NT2/D1 (cell line): ENCODE data around the gene OR10P1.

Source experiments
- DNase-seq: peaks from one replicate; pipeline ENCODE4 v3.0.0-alpha.2; 2011; ENCODE audit warnings: low read depth, low spot score
- H3K27me3 ChIP-seq: 2 replicates; pipeline ENCODE4 v1.6.0; 2011; ENCODE audit warnings: mild to moderate bottlenecking; ENCODE audit not compliant: insufficient read length, insufficient read depth
- H3K36me3 ChIP-seq: 2 replicates; pipeline ENCODE4 v1.6.1; 2011; ENCODE audit warnings: mild to moderate bottlenecking, low read length, mixed read lengths; ENCODE audit not compliant: insufficient read depth, insufficient read length
- H3K4me1 ChIP-seq: 2 replicates; pipeline ENCODE4 v1.5.1; 2011; ENCODE audit not compliant: insufficient read depth, insufficient read length
- H3K4me3 ChIP-seq: 2 replicates; pipeline ENCODE4 v1.5.1; 2011; ENCODE audit warnings: low read depth; ENCODE audit not compliant: insufficient read length
- H3K9ac ChIP-seq: 2 replicates; pipeline ENCODE4 v1.6.0; 2011; ENCODE audit warnings: low read depth; ENCODE audit not compliant: insufficient read length
- H3K9me3 ChIP-seq: 2 replicates; pipeline ENCODE4 v1.5.1; 2011; ENCODE audit warnings: mild to moderate bottlenecking, low read length; ENCODE audit not compliant: insufficient read depth
- SUZ12 ChIP-seq: IDR thresholded peaks from 2 replicates; pipeline ENCODE4 v1.6.1; 2011; ENCODE audit not compliant: insufficient read length, insufficient read depth; ENCODE audit errors: extremely low read depth
- YY1 ChIP-seq: IDR thresholded peaks from 2 replicates; pipeline ENCODE4 v1.6.1; 2011; ENCODE audit not compliant: insufficient read length, insufficient read depth
- ZNF274 ChIP-seq: IDR thresholded peaks from 2 replicates; pipeline ENCODE4 v1.6.1; 2011; ENCODE audit warnings: mild to moderate bottlenecking, low read depth, low read length

The OR10P1 gene

GRCh38 chr12:55681142-55682077 lies 44.7 kb downstream of the OR10P1 start:
- peaks cover 19% of the 10 kb centered on the region for H3K36me3 ChIP-seq
- TF ChIP-seq SUZ12, result no peak
- TF ChIP-seq ZNF274, result no peak
- no peak for TF ChIP-seq YY1
- H3K9ac ChIP-seq, result peak overlapping the region; percentile 69
- H3K9me3 ChIP-seq, result no peaks in the 10 kb centered on the region
- H3K27me3 ChIP-seq, result no peaks in the 10 kb centered on the region
- peak overlapping the region; percentile 50 for H3K4me3 ChIP-seq
- DNase-seq, result peak; percentile 58
- no peaks in the 10 kb centered on the region for H3K4me1 ChIP-seq

- TF ChIP-seq ZNF274 (no peak), YY1 (no peak), SUZ12 (no peak)
- no peaks in the 10 kb centered on the region for H3K27me3 ChIP-seq
- H3K9ac ChIP-seq, result peak overlapping the region; percentile 69
- no peaks in the 10 kb centered on the region for H3K9me3 ChIP-seq
- peak overlapping the region; percentile 50 for H3K4me3 ChIP-seq
- DNase-seq, result no peak
- no peaks in the 10 kb centered on the region for H3K4me1 ChIP-seq
- H3K36me3 ChIP-seq, result peaks cover 25% of the 10 kb centered on the region
Observed at GRCh38 chr12:55682087-55682796, 45.5 kb downstream of the OR10P1 start.

GRCh38 chr12:55683676-55684075 lies 47.0 kb downstream of the OR10P1 start:
- peaks cover 35% of the 10 kb centered on the region for H3K36me3 ChIP-seq
- DNase-seq, result no peak
- no peak overlapping the region for H3K9ac ChIP-seq
- no peaks in the 10 kb centered on the region for H3K9me3 ChIP-seq
- no peak overlapping the region for H3K4me3 ChIP-seq
- TF ChIP-seq ZNF274, result no peak
- TF ChIP-seq SUZ12, result no peak
- no peak for TF ChIP-seq YY1
- H3K4me1 ChIP-seq, result no peaks in the 10 kb centered on the region
- no peaks in the 10 kb centered on the region for H3K27me3 ChIP-seq

- no peak for TF ChIP-seq YY1
- TF ChIP-seq ZNF274, result no peak
- TF ChIP-seq SUZ12, result no peak
- no peaks in the 10 kb centered on the region for H3K4me1 ChIP-seq
- H3K9ac ChIP-seq, result no peak overlapping the region
- H3K4me3 ChIP-seq, result no peak overlapping the region
- H3K36me3 ChIP-seq, result peaks cover 36% of the 10 kb centered on the region
- no peaks in the 10 kb centered on the region for H3K9me3 ChIP-seq
- H3K27me3 ChIP-seq, result no peaks in the 10 kb centered on the region
- DNase-seq, result no peak
Observed at GRCh38 chr12:55684761-55685370, 48.2 kb downstream of the OR10P1 start.

GRCh38 chr12:55685671-55686070 lies 49.0 kb downstream of the OR10P1 start:
- no peak overlapping the region for H3K9ac ChIP-seq
- no peaks in the 10 kb centered on the region for H3K27me3 ChIP-seq
- DNase-seq, result no peak
- H3K36me3 ChIP-seq, result peaks cover 36% of the 10 kb centered on the region
- no peaks in the 10 kb centered on the region for H3K9me3 ChIP-seq
- H3K4me1 ChIP-seq, result no peaks in the 10 kb centered on the region
- no peak overlapping the region for H3K4me3 ChIP-seq
- TF ChIP-seq SUZ12, result no peak
- no peak for TF ChIP-seq YY1
- no peak for TF ChIP-seq ZNF274

- no peak for DNase-seq
- TF ChIP-seq YY1, result no peak
- Histone ChIP-seq H3K9me3 (no peaks in the 10 kb centered on the region), H3K4me3 (no peak overlapping the region), H3K4me1 (no peaks in the 10 kb centered on the region), H3K36me3 (peaks cover 36% of the 10 kb centered on the region), H3K27me3 (no peaks in the 10 kb centered on the region), H3K9ac (no peak overlapping the region)
Observed at GRCh38 chr12:55686366-55687010, 49.8 kb downstream of the OR10P1 start.
